ENCODE results near the gene TRPC6.
"Not testable (repeated sequence)": the region's sequence is repeated elsewhere in the genome, so short reads cannot be mapped to it uniquely, and the experiment has no call there.

Gene TRPC6

GRCh38 chr11:101446726-101447125, 137.1 kb downstream of the TRPC6 start:
- DNase-seq: no peak

DNA sequence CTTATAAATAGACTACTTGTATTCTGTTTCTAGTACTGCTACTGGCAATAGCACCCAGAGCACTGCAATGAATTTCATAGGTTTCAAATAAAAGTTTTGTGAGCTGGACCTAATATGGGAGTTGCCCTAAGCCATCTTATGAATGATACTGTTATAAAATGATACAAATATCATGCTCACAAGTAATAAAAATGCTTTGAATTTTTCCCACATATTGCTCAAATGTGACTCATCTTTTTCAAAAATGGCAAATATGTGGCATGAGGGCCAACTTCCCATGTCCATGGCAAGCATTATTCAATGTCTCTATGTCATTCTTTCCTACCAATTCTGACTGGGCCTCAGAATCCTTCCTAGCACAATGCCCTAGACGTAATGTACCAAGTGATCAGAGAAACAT, 137.6 kb downstream of the TRPC6 start:
- no peak for DNase-seq

GRCh38 chr11:101445761-101446160, 138.0 kb downstream of the TRPC6 start:
- DNase-seq: no peak

- DNase-seq: no peak
Measured at GRCh38 chr11:101444851-101445250, 139.0 kb downstream of the TRPC6 start.

GRCh38 chr11:101444164-101444563, 139.6 kb downstream of the TRPC6 start:
- no peak for DNase-seq

GRCh38 chr11:101442936-101443521, 140.8 kb downstream of the TRPC6 start:
- DNase-seq: no peak

DNA sequence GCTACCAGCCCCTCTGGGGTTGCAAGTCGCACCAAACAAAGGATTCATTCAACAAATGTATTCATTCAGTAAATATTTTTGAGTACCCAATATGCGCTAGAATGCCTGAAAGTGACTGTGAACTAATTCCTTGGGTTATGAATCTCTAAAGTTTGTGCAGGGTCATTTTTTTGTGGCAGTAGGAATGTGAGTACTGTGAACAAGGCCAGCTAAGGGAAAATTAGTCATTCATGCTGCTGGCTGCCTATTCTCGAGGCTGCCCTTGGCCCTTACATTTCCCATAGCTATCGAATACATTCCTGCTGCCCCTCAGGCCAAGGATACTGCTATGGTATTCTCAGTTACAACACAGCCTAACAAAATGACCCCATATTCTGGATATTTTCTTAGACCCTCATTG, 141.6 kb downstream of the TRPC6 start:
- DNase-seq: no peak

DNA sequence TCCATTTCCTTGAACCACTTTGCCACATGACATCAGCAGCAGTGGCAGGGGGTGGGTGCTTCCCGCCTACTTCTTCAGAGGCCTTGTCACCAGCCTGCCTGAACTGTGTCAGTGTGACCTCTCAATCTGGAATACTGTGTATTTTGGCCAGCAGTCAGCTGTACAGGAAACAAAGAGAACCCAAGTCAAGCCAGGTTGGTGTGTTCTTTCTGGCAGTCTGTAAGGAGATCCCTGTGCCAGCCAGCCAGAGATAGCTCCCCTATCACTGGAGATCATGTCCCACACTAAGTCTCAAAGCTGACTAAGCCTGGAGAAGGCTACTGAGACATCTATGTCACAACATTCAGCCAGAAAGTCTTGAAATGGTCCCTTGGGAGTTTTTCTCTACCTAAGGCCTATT, 142.1 kb downstream of the TRPC6 start:
- no peak for DNase-seq

GRCh38 chr11:101439488-101439887, 144.3 kb downstream of the TRPC6 start:
- DNase-seq: no peak

DNA sequence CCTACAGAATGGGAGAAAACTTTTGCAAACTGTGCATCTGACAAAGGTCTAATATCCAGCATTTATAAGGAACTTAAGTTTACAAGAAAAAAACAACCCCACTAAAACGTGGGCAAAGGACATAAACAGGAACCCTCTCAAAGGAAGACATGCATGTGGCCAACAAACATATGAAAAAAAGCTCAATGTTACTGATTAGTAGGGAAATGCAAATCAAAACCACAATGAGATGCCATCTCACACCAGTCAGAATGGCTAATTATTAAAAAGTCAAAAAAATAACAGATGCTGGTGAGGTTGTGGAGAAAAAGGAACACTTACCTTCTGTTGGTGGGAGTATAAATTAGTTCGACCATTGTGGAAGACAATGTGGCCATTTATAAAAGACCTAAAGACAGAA, 145.1 kb downstream of the TRPC6 start:
- DNase-seq: not testable (repeated sequence)

DNA sequence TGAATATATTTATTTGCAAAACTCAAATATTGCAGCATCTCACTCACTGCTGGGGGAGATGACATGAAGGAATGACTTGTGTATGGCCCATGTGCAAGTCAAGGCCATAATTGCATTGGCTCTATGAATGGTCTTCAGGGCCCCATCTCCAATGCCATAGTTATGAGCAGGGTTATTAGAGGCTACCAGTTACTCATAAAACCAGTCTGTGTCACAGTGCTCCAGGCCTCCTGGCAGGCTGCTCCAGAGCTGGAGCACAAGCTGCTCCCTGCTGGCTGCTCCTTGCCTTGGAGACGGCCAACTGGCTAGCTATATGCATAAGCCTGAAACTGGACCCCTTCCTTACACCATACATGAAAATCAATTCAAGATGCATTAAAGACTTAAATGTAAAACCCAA, 145.7 kb downstream of the TRPC6 start:
- DNase-seq: no peak

GRCh38 chr11:101436511-101437142, 147.2 kb downstream of the TRPC6 start:
- DNase-seq: no peak

GRCh38 chr11:101435408-101435973, 148.3 kb downstream of the TRPC6 start:
- DNase-seq: no peak

GRCh38 chr11:101434026-101434643, 149.7 kb downstream of the TRPC6 start:
- no peak for DNase-seq

DNA sequence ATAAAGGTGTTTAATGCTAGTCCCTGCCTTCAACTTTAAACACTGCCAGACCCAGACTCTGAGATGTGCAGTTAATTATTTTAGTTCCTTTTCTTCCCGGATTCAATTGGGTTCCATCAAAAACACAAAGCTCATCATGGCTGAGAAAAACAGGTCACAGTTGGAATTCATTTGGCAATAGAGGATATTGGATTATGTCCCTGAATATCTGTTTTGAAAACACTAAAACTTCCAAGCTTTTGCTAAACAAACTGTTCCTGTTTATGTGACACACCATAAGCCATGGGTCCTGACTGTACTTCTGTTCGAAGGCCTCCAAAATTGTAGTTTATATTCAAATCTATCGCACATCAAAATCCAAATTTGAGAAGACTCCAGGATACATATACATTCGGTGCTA, 150.7 kb downstream of the TRPC6 start:
- DNase-seq: no peak

DNA sequence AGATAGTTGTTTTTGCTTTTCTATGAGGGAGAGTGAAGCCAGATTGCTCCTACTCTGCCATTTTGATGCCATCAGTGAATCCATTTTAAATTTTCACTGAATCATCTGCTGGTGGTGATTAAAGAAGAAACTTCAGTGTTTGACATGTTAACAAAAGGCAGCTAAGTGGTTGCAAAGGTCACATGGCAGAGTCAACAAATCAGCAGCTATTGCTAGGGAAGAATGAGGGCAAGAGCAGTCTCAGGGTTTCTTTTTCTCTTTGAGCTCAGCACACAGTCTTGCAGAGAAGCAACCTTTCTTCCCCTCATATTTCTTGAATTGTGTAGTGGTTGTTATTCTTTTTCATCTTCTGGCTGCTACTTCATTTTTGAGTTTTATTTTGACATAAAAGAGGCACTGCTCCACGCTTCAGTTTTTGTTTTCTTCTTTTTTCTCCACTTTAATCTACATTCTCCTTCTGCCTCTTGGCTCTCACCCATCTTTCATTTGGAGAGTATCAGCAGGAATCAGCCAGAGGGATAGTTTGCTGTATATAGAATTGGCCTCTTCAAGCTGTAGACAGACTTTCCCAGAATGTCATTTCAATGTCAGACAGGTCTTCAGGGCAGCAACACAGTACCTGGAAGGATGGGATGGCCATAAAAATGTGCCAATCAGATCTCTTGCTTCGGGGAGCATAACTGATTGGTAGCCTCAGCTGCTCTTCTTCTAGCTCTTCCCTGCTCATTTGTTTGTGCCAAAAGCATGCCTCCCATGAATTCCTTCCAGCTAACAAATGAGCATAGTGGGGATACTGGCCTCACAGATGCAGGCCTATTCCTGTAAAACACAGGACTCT, 153.9 kb downstream of the TRPC6 start:
- DNase-seq: no peak

- DNase-seq: no peak
Measured at GRCh38 chr11:101428918-101429317, 154.9 kb downstream of the TRPC6 start.

GRCh38 chr11:101407324-101407723, 176.5 kb downstream of the TRPC6 start:
- DNase-seq: no peak
